GM23248 (cell line): ENCODE results near the gene ATP6AP1. TPM values are rescaled to one million over a fixed set of nuclear protein-coding genes. Genes with fewer than 3 reads are reported as not detected.

Source experiments
- DNase-seq: peaks from one replicate; pipeline ENCODE4 v3.0.0-alpha.2; 2015
- H2AFZ ChIP-seq: fragments of 200-600 bp; sonication (generic); 2 replicates; pipeline ENCODE4 v1.6.1; 2016; ENCODE audit warnings: antibody characterized with exemption
- H3F3A ChIP-seq: fragments of 200-600 bp; sonication (generic); 2 replicates; pipeline ENCODE4 v1.6.1; 2016; ENCODE audit warnings: mild to moderate bottlenecking, antibody characterized with exemption, mixed run types; ENCODE audit not compliant: insufficient read depth
- H3K27ac ChIP-seq: fragments of 200-600 bp; sonication (generic); 2 replicates; pipeline ENCODE4 v1.5.1; 2016; ENCODE audit warnings: mild to moderate bottlenecking
- H3K27me3 ChIP-seq: fragments of 200-600 bp; sonication (generic); replicated peaks from 2 replicates; pipeline ENCODE4 v1.6.1; 2016; ENCODE audit warnings: mild to moderate bottlenecking; ENCODE audit not compliant: insufficient read depth
- H3K36me3 ChIP-seq: fragments of 200-600 bp; sonication (generic); 2 replicates; pipeline ENCODE4 v1.6.1; 2016; ENCODE audit warnings: low read depth, mild to moderate bottlenecking
- H3K4me1 ChIP-seq: fragments of 200-600 bp; sonication (generic); 2 replicates; pipeline ENCODE4 v1.6.1; 2016; ENCODE audit warnings: mild to moderate bottlenecking; ENCODE audit not compliant: insufficient read depth
- H3K4me2 ChIP-seq: fragments of 200-600 bp; sonication (generic); one replicate; pipeline ENCODE4 v1.6.1; 2016; ENCODE audit warnings: mild to moderate bottlenecking; ENCODE audit not compliant: unreplicated experiment
- H3K4me3 ChIP-seq: fragments of 200-600 bp; sonication (generic); 2 replicates; pipeline ENCODE4 v1.5.1; 2016; ENCODE audit warnings: mild to moderate bottlenecking
- H3K79me2 ChIP-seq: fragments of 200-600 bp; sonication (generic); 2 replicates; pipeline ENCODE4 v1.6.1; 2016; ENCODE audit warnings: mild to moderate bottlenecking; ENCODE audit not compliant: insufficient read depth
- H3K9ac ChIP-seq: fragments of 200-600 bp; sonication (generic); 2 replicates; pipeline ENCODE4 v1.6.1; 2016; ENCODE audit warnings: mild to moderate bottlenecking
- H3K9me2 ChIP-seq: fragments of 200-600 bp; sonication (generic); 2 replicates; pipeline ENCODE4 v1.6.1; 2016; ENCODE audit warnings: mixed run types, mild to moderate bottlenecking, moderate library complexity; ENCODE audit not compliant: insufficient read depth
- H3K9me3 ChIP-seq: fragments of 200-600 bp; sonication (generic); one replicate; pipeline ENCODE4 v1.6.1; 2017; ENCODE audit warnings: low read depth
- H4K20me1 ChIP-seq: fragments of 200-600 bp; sonication (generic); 2 replicates; pipeline ENCODE4 v1.6.0; 2016; ENCODE audit not compliant: insufficient read depth
- EZH2 ChIP-seq: fragments of 200-600 bp; sonication (generic); IDR thresholded peaks from 2 replicates; pipeline ENCODE4 v1.6.1; 2018; ENCODE audit warnings: antibody characterized with exemption, mild to moderate bottlenecking; ENCODE audit not compliant: insufficient read depth, poor library complexity, severe bottlenecking
- EZH2phosphoT487 ChIP-seq: fragments of 200-600 bp; sonication (generic); IDR thresholded peaks from 2 replicates; pipeline ENCODE4 v1.6.1; 2018; ENCODE audit warnings: antibody characterized with exemption, moderate library complexity, mild to moderate bottlenecking, low read depth; ENCODE audit not compliant: insufficient read depth
- WGBS, 2 experiments: methylation state at CpG; one replicate each; pipeline ENCODE4 v1.1.6; 2015 to 2017; ENCODE audit warnings: low lambda C conversion rate in 2 of 2, low coverage in 1 of 2; ENCODE audit errors: missing lambda C conversion rate in 2 of 2; 5-methylcytosine and 5-hydroxymethylcytosine counted together
- in situ Hi-C: fragments of 300-500 bp; cut with MboI; formaldehyde crosslinking; loops from 2 replicates; pipeline ENCODE4 v1.15.0; 2020
- polyA plus RNA-seq: library from polyadenylated mRNA; unstranded; fragments of >200 nt; fragmentation: Nextera tagmentation; extraction: Ambion mirVana; gene quantifications from 2 replicates; pipeline ENCODE4 v1.2.1, GENCODE V29; 2016
- total RNA-seq: library from RNA; depleted of rRNA; stranded (reverse); fragments of >200 nt; shearing (Covaris generic); gene quantifications from 2 replicates; pipeline ENCODE4 v1.2.3, GENCODE V29; 2014

The ATP6AP1 gene
- total and polyA plus RNA-seq, 2 experiments from 2014 or later: 73.2 to 156 TPM

DNA sequence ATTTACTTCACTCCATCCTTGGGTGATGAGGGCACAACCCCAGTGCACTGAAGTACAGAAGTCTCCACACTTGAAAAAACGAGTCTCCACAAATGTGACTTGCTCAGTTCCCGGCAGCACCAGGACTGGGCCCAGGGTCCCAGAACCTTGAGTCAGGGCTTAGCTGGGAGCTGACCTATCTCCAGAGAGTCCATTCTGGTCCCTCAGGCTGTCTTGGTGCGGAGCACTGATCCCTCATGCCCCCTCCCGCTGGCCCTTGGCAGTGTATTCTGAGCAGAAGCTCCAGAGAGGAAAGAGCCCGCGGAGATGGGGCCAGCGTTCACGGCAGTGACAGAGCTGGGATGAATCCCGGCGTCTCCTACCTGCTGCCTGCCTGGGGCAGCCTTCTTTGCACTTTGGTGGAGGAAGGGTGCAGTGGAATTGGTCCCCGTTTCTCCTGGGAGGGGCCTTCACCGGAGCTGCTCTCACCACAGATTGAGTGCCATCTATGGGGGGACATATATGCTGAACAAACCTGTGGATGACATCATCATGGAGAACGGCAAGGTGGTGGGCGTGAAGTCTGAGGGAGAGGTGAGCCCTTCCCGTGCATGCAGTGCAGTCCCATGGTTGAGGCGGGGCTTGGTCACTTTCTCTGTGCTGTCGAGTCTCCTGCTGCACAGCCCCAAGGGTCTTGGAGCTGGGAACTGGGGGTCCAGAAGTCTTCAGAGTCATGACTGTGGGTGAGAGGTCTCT is 12.3 kb downstream of the ATP6AP1 start:
- no peaks in the 10 kb centered on the region for H4K20me1 ChIP-seq
- no peak overlapping the region for H2AFZ ChIP-seq
- H3K4me1 ChIP-seq: peaks cover 5% of the 10 kb centered on the region; the same call in 1 of the 2 replicates
- DNase-seq: no peak
- no peak overlapping the region for H3K9ac ChIP-seq
- H3K9me3 ChIP-seq: no peaks in the 10 kb centered on the region
- H3F3A ChIP-seq: no peaks in the 10 kb centered on the region; the same call in 1 of the 2 replicates
- H3K27me3 ChIP-seq: no peaks in the 10 kb centered on the region
- 83 to 88% methylated on average over 12 to 15 of the region's 17 CpGs for WGBS, 2 experiments
- in situ Hi-C loops: no loop called here
- no peak for TF ChIP-seq EZH2
- TF ChIP-seq EZH2phosphoT487: no peak
- no peak overlapping the region for H3K4me2 ChIP-seq
- no peak overlapping the region for H3K4me3 ChIP-seq
- H3K27ac ChIP-seq: no peak overlapping the region
- no peaks in the 10 kb centered on the region for H3K9me2 ChIP-seq
- H3K36me3 ChIP-seq: no peaks in the 10 kb centered on the region
- H3K79me2 ChIP-seq: peaks cover 61% of the 10 kb centered on the region

DNA sequence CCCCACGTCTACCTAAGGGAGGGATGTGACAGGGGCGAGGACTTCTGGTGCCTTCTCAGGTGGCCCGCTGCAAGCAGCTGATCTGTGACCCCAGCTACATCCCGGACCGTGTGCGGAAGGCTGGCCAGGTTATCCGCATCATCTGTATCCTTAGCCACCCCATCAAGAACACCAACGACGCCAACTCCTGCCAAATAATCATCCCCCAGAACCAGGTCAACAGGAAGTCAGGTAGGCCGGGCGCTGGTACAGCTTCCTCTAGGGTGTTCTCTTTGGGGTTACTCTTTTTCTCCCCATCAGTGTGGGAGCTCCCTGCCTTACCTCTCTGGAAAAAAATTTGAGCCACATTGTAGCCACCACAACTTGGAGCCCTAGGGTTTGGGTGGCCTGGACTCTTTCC is 13.1 kb downstream of the ATP6AP1 start:
- no peaks in the 10 kb centered on the region for H3K9me2 ChIP-seq
- in situ Hi-C loops: no loop called here
- no peak for DNase-seq
- no peaks in the 10 kb centered on the region for H3K9me3 ChIP-seq
- no peaks in the 10 kb centered on the region for H3K36me3 ChIP-seq
- H3F3A ChIP-seq: no peaks in the 10 kb centered on the region; the same call in 1 of the 2 replicates
- no peak overlapping the region for H3K4me2 ChIP-seq
- H3K27ac ChIP-seq: no peak overlapping the region
- TF ChIP-seq EZH2phosphoT487 (no peak), EZH2 (no peak)
- H2AFZ ChIP-seq: no peak overlapping the region
- 99 to 100% methylated on average over 7 to 11 of the region's 11 CpGs for WGBS, 2 experiments
- H3K4me3 ChIP-seq: no peak overlapping the region
- no peaks in the 10 kb centered on the region for H4K20me1 ChIP-seq
- no peak overlapping the region for H3K9ac ChIP-seq
- H3K27me3 ChIP-seq: no peaks in the 10 kb centered on the region
- peaks cover 5% of the 10 kb centered on the region; the same call in 1 of the 2 replicates for H3K4me1 ChIP-seq
- peaks cover 69% of the 10 kb centered on the region for H3K79me2 ChIP-seq

GRCh38 chrX:154441984-154442707 is 13.7 kb downstream of the ATP6AP1 start:
- no peaks in the 10 kb centered on the region for H3K36me3 ChIP-seq
- TF ChIP-seq EZH2phosphoT487: no peak
- TF ChIP-seq EZH2: no peak
- no peak overlapping the region for H2AFZ ChIP-seq
- in situ Hi-C loops: no loop called here
- H3K4me1 ChIP-seq: peaks cover 5% of the 10 kb centered on the region; the same call in 1 of the 2 replicates
- no peaks in the 10 kb centered on the region; the same call in 1 of the 2 replicates for H3F3A ChIP-seq
- no peaks in the 10 kb centered on the region for H3K27me3 ChIP-seq
- no peak overlapping the region for H3K9ac ChIP-seq
- H3K9me3 ChIP-seq: no peaks in the 10 kb centered on the region
- no peak overlapping the region for H3K27ac ChIP-seq
- no peaks in the 10 kb centered on the region for H3K9me2 ChIP-seq
- peaks cover 75% of the 10 kb centered on the region for H3K79me2 ChIP-seq
- no peak overlapping the region for H3K4me2 ChIP-seq
- DNase-seq: no peak
- 84 to 85% methylated on average over 16 to 20 of the region's 21 CpGs for WGBS, 2 experiments
- H3K4me3 ChIP-seq: no peak overlapping the region
- H4K20me1 ChIP-seq: no peaks in the 10 kb centered on the region

GRCh38 chrX:154443479-154443910 is 15.0 kb downstream of the ATP6AP1 start:
- Histone ChIP-seq H2AFZ (no peak overlapping the region), H3K4me1 (peaks cover 5% of the 10 kb centered on the region; the same call in 1 of the 2 replicates), H3K9ac (peak overlapping the region; percentile 87), H3K9me2 (no peaks in the 10 kb centered on the region), H3K4me3 (peak overlapping the region; percentile 59), H3K27ac (peak overlapping the region; percentile 90), H3K27me3 (no peaks in the 10 kb centered on the region), H4K20me1 (no peaks in the 10 kb centered on the region), H3K36me3 (no peaks in the 10 kb centered on the region), H3K9me3 (no peaks in the 10 kb centered on the region), H3F3A (no peaks in the 10 kb centered on the region; the same call in 1 of the 2 replicates), H3K79me2 (peaks cover 74% of the 10 kb centered on the region), H3K4me2 (peak overlapping the region; percentile 28)
- peak; percentile 42 for DNase-seq
- 7 to 9% methylated on average over 6 to 10 of the region's 10 CpGs for WGBS, 2 experiments
- TF ChIP-seq EZH2 (no peak), EZH2phosphoT487 (no peak)
- in situ Hi-C loops: no loop called here
